K562 (cell line): ENCODE results near the gene SFN. TPM values are rescaled to one million over a fixed set of nuclear protein-coding genes. Genes with fewer than 3 reads are reported as not detected.

Source experiments
- ELF4 ChIP-seq: fragments of 450-650 bp; formaldehyde crosslinking; IDR thresholded peaks from 2 replicates; pipeline ENCODE4 v1.4.0; 2022; ENCODE audit warnings: missing genetic modification characterization
- HDAC2 ChIP-seq: fragments of 450-650 bp; IDR thresholded peaks from 2 replicates; pipeline ENCODE4 v1.6.1; 2016; ENCODE audit warnings: mild to moderate bottlenecking
- HDAC6 ChIP-seq: IDR thresholded peaks from 2 replicates; pipeline ENCODE4 v1.6.1; 2012; ENCODE audit warnings: low read depth, mild to moderate bottlenecking, control low read depth, inconsistent platforms, low read length, moderate library complexity
- SAFB2 ChIP-seq: fragments of 200-400 bp; formaldehyde crosslinking; IDR thresholded peaks from 2 replicates; pipeline ENCODE4 v1.6.1; 2018; ENCODE audit warnings: borderline replicate concordance, low read length, low read depth, moderate library complexity; ENCODE audit not compliant: severe bottlenecking
- polyA plus RNA-seq, 8 experiments: library from polyadenylated mRNA; depleted of rRNA in 4 of 8; stranded (reverse) in 5 of 8; unstranded in 3 of 8; fragments of >200 nt; fragmentation: Nextera tagmentation in 2 of 8; fragmentation: Illumina TruSeq in 1 of 8; extraction: Ambion mirVana in 2 of 8; extraction: Trizol in 1 of 8; gene quantifications; 2 replicates each; pipeline versions ENCODE4 v1.2.1 to v1.2.3, GENCODE V29; 2011 to 2014; ENCODE audit warnings: inconsistent platforms in 1 of 8, missing spikeins in 1 of 8
- total RNA-seq, 7 experiments: library from RNA; depleted of rRNA in 6 of 7; stranded (reverse); fragments of >200 nt in 6 of 7; fragmentation: Illumina TruSeq in 2 of 7; extraction: Trizol in 2 of 7; gene quantifications; 2 replicates each; pipeline versions ENCODE4 v1.2.1 to v1.2.3, GENCODE V29; 2011 to 2021; ENCODE audit warnings: low replicate concordance in 1 of 7
- TF ChIP-seq, protein P1 (sequence below): sonication (generic); formaldehyde crosslinking; IDR thresholded peaks from 2 replicates; pipeline ENCODE4 v1.8.0; 2023; ENCODE audit warnings: mild to moderate bottlenecking, missing genetic modification reagents
- TF ChIP-seq, protein P2 (sequence below): fragments of 450-650 bp; IDR thresholded peaks from 2 replicates; pipeline ENCODE4 v1.6.1; 2016; ENCODE audit warnings: mild to moderate bottlenecking, moderate library complexity
- TF ChIP-seq, protein P3 (sequence below): fragments of 450-650 bp; IDR thresholded peaks from one replicate; pipeline ENCODE4 v1.6.1; 2018; ENCODE audit warnings: mild to moderate bottlenecking, moderate library complexity; ENCODE audit not compliant: partially characterized antibody

Gene SFN
- total and polyA plus RNA-seq, 9 of the 15 experiments (the other 6 are each of a cell fraction or from before 2014, with no cell fraction given): 0.10 to 3.8 (median 2.0) TPM

DNA sequence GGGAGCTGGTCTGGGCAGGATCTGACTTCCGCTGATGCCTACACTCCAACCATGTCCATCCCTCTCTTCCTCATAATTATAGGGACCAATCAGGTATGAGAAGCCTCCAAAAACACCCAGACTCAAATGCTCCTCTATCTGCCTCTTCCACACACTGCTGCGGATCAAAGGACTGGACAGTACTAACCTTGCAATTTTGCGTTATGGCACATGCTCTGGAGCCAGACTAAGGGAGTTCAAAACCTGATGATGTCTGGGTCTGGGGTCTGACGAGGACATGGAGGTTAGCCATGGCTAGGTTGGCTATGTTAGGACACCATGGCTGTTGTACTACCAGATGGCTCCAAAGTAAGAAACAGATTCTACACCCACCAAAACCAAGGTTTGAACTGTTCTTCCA is 16.8 kb downstream of the SFN start (continued):
- TF ChIP-seq, protein P1, sequence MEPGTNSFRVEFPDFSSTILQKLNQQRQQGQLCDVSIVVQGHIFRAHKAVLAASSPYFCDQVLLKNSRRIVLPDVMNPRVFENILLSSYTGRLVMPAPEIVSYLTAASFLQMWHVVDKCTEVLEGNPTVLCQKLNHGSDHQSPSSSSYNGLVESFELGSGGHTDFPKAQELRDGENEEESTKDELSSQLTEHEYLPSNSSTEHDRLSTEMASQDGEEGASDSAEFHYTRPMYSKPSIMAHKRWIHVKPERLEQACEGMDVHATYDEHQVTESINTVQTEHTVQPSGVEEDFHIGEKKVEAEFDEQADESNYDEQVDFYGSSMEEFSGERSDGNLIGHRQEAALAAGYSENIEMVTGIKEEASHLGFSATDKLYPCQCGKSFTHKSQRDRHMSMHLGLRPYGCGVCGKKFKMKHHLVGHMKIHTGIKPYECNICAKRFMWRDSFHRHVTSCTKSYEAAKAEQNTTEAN (CRISPR knock-in tag): no peak
- TF ChIP-seq, protein P2, sequence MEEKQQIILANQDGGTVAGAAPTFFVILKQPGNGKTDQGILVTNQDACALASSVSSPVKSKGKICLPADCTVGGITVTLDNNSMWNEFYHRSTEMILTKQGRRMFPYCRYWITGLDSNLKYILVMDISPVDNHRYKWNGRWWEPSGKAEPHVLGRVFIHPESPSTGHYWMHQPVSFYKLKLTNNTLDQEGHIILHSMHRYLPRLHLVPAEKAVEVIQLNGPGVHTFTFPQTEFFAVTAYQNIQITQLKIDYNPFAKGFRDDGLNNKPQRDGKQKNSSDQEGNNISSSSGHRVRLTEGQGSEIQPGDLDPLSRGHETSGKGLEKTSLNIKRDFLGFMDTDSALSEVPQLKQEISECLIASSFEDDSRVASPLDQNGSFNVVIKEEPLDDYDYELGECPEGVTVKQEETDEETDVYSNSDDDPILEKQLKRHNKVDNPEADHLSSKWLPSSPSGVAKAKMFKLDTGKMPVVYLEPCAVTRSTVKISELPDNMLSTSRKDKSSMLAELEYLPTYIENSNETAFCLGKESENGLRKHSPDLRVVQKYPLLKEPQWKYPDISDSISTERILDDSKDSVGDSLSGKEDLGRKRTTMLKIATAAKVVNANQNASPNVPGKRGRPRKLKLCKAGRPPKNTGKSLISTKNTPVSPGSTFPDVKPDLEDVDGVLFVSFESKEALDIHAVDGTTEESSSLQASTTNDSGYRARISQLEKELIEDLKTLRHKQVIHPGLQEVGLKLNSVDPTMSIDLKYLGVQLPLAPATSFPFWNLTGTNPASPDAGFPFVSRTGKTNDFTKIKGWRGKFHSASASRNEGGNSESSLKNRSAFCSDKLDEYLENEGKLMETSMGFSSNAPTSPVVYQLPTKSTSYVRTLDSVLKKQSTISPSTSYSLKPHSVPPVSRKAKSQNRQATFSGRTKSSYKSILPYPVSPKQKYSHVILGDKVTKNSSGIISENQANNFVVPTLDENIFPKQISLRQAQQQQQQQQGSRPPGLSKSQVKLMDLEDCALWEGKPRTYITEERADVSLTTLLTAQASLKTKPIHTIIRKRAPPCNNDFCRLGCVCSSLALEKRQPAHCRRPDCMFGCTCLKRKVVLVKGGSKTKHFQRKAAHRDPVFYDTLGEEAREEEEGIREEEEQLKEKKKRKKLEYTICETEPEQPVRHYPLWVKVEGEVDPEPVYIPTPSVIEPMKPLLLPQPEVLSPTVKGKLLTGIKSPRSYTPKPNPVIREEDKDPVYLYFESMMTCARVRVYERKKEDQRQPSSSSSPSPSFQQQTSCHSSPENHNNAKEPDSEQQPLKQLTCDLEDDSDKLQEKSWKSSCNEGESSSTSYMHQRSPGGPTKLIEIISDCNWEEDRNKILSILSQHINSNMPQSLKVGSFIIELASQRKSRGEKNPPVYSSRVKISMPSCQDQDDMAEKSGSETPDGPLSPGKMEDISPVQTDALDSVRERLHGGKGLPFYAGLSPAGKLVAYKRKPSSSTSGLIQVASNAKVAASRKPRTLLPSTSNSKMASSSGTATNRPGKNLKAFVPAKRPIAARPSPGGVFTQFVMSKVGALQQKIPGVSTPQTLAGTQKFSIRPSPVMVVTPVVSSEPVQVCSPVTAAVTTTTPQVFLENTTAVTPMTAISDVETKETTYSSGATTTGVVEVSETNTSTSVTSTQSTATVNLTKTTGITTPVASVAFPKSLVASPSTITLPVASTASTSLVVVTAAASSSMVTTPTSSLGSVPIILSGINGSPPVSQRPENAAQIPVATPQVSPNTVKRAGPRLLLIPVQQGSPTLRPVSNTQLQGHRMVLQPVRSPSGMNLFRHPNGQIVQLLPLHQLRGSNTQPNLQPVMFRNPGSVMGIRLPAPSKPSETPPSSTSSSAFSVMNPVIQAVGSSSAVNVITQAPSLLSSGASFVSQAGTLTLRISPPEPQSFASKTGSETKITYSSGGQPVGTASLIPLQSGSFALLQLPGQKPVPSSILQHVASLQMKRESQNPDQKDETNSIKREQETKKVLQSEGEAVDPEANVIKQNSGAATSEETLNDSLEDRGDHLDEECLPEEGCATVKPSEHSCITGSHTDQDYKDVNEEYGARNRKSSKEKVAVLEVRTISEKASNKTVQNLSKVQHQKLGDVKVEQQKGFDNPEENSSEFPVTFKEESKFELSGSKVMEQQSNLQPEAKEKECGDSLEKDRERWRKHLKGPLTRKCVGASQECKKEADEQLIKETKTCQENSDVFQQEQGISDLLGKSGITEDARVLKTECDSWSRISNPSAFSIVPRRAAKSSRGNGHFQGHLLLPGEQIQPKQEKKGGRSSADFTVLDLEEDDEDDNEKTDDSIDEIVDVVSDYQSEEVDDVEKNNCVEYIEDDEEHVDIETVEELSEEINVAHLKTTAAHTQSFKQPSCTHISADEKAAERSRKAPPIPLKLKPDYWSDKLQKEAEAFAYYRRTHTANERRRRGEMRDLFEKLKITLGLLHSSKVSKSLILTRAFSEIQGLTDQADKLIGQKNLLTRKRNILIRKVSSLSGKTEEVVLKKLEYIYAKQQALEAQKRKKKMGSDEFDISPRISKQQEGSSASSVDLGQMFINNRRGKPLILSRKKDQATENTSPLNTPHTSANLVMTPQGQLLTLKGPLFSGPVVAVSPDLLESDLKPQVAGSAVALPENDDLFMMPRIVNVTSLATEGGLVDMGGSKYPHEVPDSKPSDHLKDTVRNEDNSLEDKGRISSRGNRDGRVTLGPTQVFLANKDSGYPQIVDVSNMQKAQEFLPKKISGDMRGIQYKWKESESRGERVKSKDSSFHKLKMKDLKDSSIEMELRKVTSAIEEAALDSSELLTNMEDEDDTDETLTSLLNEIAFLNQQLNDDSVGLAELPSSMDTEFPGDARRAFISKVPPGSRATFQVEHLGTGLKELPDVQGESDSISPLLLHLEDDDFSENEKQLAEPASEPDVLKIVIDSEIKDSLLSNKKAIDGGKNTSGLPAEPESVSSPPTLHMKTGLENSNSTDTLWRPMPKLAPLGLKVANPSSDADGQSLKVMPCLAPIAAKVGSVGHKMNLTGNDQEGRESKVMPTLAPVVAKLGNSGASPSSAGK: no peak
- no peak for TF ChIP-seq HDAC6
- TF ChIP-seq SAFB2: no peak
- TF ChIP-seq, protein P3, sequence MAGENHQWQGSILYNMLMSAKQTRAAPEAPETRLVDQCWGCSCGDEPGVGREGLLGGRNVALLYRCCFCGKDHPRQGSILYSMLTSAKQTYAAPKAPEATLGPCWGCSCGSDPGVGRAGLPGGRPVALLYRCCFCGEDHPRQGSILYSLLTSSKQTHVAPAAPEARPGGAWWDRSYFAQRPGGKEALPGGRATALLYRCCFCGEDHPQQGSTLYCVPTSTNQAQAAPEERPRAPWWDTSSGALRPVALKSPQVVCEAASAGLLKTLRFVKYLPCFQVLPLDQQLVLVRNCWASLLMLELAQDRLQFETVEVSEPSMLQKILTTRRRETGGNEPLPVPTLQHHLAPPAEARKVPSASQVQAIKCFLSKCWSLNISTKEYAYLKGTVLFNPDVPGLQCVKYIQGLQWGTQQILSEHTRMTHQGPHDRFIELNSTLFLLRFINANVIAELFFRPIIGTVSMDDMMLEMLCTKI: no peak
- TF ChIP-seq HDAC2: no peak
- TF ChIP-seq ELF4 (CRISPR knock-in tag): no peak
